ENCODE measurements around the gene TTC3. TPM values are rescaled to one million over a fixed set of nuclear protein-coding genes. Genes with fewer than 3 reads are reported as not detected.
"Not testable (repeated sequence)": the region's sequence is repeated elsewhere in the genome, so short reads cannot be mapped to it uniquely, and the experiment has no call there.

TTC3 gene
- total RNA-seq, 1 experiment from 2014 or later, result 71.5 TPM

DNA sequence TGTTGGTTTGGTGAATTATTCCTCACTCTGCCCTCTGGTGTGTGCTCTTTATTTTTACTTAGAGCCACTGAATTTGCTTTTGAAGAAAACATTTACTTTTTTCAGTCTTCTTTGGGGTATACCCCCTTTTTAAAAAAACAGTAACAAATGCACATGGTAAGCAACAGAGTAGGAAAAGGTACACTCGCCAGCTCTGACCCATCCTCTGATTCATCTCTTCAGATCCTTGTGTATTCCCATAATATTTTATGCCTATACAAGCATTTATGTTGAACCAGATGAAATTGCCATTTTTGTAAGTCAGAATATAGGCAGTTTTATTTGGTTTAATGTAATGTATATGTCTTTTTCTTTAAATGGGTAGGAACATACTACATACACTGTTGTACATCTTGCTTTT is 28.3 kb downstream of the TTC3 start:
- CTCF ChIA-PET, result no interaction called here
- BruUV-seq (replicated peaks), result no TSS peak
- H3K27ac ChIP-seq (ENCODE audit: low read depth, low read length), result no peak overlapping the region
- intact Hi-C loops (cut with micrococcal nuclease), result no loop called here
- POLR2A ChIA-PET, result no interaction called here
- H2AFZ ChIP-seq (ENCODE audit: low read depth, low read length, poor library complexity, severe bottlenecking), result no peak overlapping the region
- no peak overlapping the region for H3K4me2 ChIP-seq (ENCODE audit: low read length)
- no peak overlapping the region for H3K9ac ChIP-seq (ENCODE audit: low read length)
- DNase-seq (ENCODE audit: low read depth, low spot score), result no peak
- H3K36me3 ChIP-seq (ENCODE audit: control insufficient read depth in 1 of 2, insufficient read depth in 2 of 2, low read length in 2 of 2), result peaks cover 12 to 19% of the 10 kb centered on the region in 2 experiments; a peak in 3 of 4 replicates
- RAD21 ChIA-PET (ENCODE audit: low non-redundant PET in 1 of 2, low total read pairs in 2 of 2, uncharacterized antibody in 2 of 2, unreplicated experiment in 2 of 2), result no interaction called here
- no peaks in the 10 kb centered on the region for H3K9me3 ChIP-seq (ENCODE audit: control insufficient read depth in 1 of 2, insufficient read depth in 1 of 2, low read depth in 1 of 2, low read length in 2 of 2)
- H3K9me2 ChIP-seq (ENCODE audit: insufficient read depth), result no peaks in the 10 kb centered on the region
- no peak overlapping the region for H3K4me3 ChIP-seq (replicated peaks in 1 of 2; ENCODE audit: low read depth in 1 of 2, low read length in 2 of 2)
- H3K27me3 ChIP-seq (ENCODE audit: insufficient read depth, low read length), result no peaks in the 10 kb centered on the region
- no peaks in the 10 kb centered on the region for H3K79me2 ChIP-seq (ENCODE audit: insufficient read depth, low read length)
- H4K20me1 ChIP-seq (ENCODE audit: insufficient read depth), result no peaks in the 10 kb centered on the region
- no peak for TF ChIP-seq EZH2phosphoT487 (IDR thresholded peaks at IDR 0.05; ENCODE audit: borderline replicate concordance)
- no peak for TF ChIP-seq SIN3A (IDR thresholded peaks at IDR 0.05; ENCODE audit: low read depth)
- TF ChIP-seq EZH2 (IDR thresholded peaks at IDR 0.05), result no peak
- TF ChIP-seq JUND (IDR thresholded peaks at IDR 0.05), result no peak
- no peak for TF ChIP-seq SP1 (IDR thresholded peaks at IDR 0.05; ENCODE audit: low read depth)
- TF ChIP-seq POLR2AphosphoS5 (IDR thresholded peaks at IDR 0.05; ENCODE audit: low read depth, low read length), result no peak
- no peak for TF ChIP-seq ZBTB33 (IDR thresholded peaks at IDR 0.05; ENCODE audit: extremely low read depth, insufficient replicate concordance, low read length)
- no peak for TF ChIP-seq CEBPB (IDR thresholded peaks at IDR 0.05; ENCODE audit: low read depth)
- no peak for TF ChIP-seq ELF1 (IDR thresholded peaks at IDR 0.05; ENCODE audit: borderline replicate concordance, low read depth)
- TF ChIP-seq ZFX (IDR thresholded peaks at IDR 0.05), result no peak
- no peak for TF ChIP-seq FOSL1 (IDR thresholded peaks at IDR 0.05; ENCODE audit: low read depth)
- TF ChIP-seq ZNF274 (IDR thresholded peaks at IDR 0.05; ENCODE audit: low read depth, low read length), result no peak
- no peak for TF ChIP-seq MAX (IDR thresholded peaks at IDR 0.05)
- ATAC-seq, result no peak
- no peaks in the 10 kb centered on the region for H3K4me1 ChIP-seq (ENCODE audit: control insufficient read depth in 1 of 2, insufficient read depth in 2 of 2, low read length in 2 of 2)

DNA sequence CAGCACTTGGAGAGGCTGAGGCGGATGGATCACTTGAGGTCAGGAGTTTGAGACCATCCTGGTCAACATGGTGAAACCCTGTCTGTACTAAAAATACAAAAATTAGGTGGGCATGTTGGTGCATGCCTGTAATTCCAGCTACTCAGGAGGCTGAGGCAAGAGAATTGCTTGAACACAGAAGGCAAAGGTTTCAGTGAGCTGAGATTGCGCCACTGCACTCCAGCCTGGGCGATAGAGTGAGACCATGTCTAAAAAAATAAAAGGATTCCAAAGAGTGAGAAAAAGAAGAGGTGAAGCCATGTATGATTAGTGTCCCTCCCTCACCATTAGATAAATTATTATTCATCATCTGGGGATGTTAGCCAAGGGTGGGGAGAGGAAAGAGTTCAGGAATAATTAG is 29.7 kb downstream of the TTC3 start:
- H3K27ac ChIP-seq (ENCODE audit: low read depth, low read length); H3K9me2 ChIP-seq (ENCODE audit: insufficient read depth); POLR2A ChIA-PET; H2AFZ ChIP-seq (ENCODE audit: low read depth, low read length, poor library complexity, severe bottlenecking); H3K4me2 ChIP-seq (ENCODE audit: low read length); ATAC-seq; H3K9ac ChIP-seq (ENCODE audit: low read length); H4K20me1 ChIP-seq (ENCODE audit: insufficient read depth); RAD21 ChIA-PET (ENCODE audit: low non-redundant PET in 1 of 2, low total read pairs in 2 of 2, uncharacterized antibody in 2 of 2, unreplicated experiment in 2 of 2); H3K4me3 ChIP-seq (replicated peaks in 1 of 2; ENCODE audit: low read depth in 1 of 2, low read length in 2 of 2); DNase-seq (ENCODE audit: low read depth, low spot score); H3K27me3 ChIP-seq (ENCODE audit: insufficient read depth, low read length); intact Hi-C loops (cut with micrococcal nuclease); H3K4me1 ChIP-seq (ENCODE audit: control insufficient read depth in 1 of 2, insufficient read depth in 2 of 2, low read length in 2 of 2); H3K9me3 ChIP-seq (ENCODE audit: control insufficient read depth in 1 of 2, insufficient read depth in 1 of 2, low read depth in 1 of 2, low read length in 2 of 2); CTCF ChIA-PET; H3K79me2 ChIP-seq (ENCODE audit: insufficient read depth, low read length); BruUV-seq (replicated peaks): not testable (repeated sequence)
- peaks cover 7 to 11% of the 10 kb centered on the region in 2 experiments; a peak in 3 of 4 replicates for H3K36me3 ChIP-seq (ENCODE audit: control insufficient read depth in 1 of 2, insufficient read depth in 2 of 2, low read length in 2 of 2)

All from HCT116 (cell line).